Measurements from ENCODE around the gene OLFML1.

The OLFML1 gene

DNA sequence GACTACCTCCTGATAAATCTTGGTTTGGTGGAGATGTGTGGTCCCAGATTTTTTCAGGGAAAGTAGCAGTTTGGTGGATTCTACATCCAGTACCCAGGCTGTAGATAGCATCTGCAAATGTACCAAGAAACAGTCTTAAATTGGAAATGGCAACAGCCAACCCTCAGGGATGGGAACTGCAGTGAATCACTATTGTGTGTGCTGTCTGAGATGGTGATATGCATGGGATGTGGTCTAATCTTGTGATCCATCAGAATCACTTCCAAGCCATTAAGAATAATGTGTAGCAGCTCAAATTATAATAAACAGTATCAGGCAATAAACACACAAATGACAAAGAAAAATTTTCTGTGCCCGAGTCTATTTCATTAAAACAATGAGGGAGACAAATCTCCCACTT is 3.4 kb downstream of the OLFML1 start:
- no peak for FAIRE-seq
- no peak for TF ChIP-seq CTCF (IDR thresholded peaks at IDR 0.05; ENCODE audit: insufficient read depth, missing control alignments)

GRCh38 chr11:7489376-7489775 is 4.1 kb downstream of the OLFML1 start:
- no peak for TF ChIP-seq CTCF (IDR thresholded peaks at IDR 0.05; ENCODE audit: insufficient read depth, missing control alignments)

More for the DNA sequence above, 3.4 kb downstream of the OLFML1 start:
- no peak for DNase-seq (ENCODE audit: insufficient read length, low spot score)

GRCh38 chr11:7490054-7490453 is 4.7 kb downstream of the OLFML1 start:
- no peak for TF ChIP-seq CTCF (IDR thresholded peaks at IDR 0.05; ENCODE audit: insufficient read depth, missing control alignments)
- DNase-seq (ENCODE audit: insufficient read length, low spot score) (no peak), FAIRE-seq (no peak)

More at GRCh38 chr11:7489376-7489775, 4.1 kb downstream of the OLFML1 start:
- FAIRE-seq, result no peak
- DNase-seq (ENCODE audit: insufficient read length, low spot score), result no peak

GRCh38 chr11:7490535-7490934 is 5.2 kb downstream of the OLFML1 start:
- no peak for DNase-seq (ENCODE audit: insufficient read length, low spot score)
- no peak for FAIRE-seq
- TF ChIP-seq CTCF (IDR thresholded peaks at IDR 0.05; ENCODE audit: insufficient read depth, missing control alignments), result no peak

DNA sequence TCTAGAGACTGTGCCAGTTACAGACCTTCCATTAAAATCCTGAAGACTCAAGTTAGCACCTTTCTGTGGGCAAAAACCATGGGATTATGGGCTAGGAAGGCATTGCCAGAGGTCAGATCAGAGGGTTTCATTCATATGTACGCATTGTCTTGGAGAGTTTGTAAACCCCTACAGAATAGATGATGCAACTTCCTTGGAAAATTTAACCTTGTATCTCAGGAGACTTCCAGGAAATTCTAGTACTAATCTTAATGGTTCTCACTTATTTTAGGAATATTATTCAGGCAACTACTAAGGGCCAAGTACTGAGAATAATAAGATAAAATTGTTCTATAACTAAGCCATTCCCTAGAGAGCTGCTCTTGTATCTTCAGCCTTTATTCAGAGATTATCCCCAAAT is 6.9 kb downstream of the OLFML1 start:
- no peak for DNase-seq (ENCODE audit: insufficient read length, low spot score)
- TF ChIP-seq CTCF (IDR thresholded peaks at IDR 0.05; ENCODE audit: insufficient read depth, missing control alignments), result no peak
- FAIRE-seq, result no peak

GRCh38 chr11:7493670-7494069 is 8.4 kb downstream of the OLFML1 start:
- DNase-seq (ENCODE audit: insufficient read length, low spot score) (no peak), FAIRE-seq (no peak)
- no peak for TF ChIP-seq CTCF (IDR thresholded peaks at IDR 0.05; ENCODE audit: insufficient read depth, missing control alignments)

- no peak for TF ChIP-seq CTCF (IDR thresholded peaks at IDR 0.05; ENCODE audit: insufficient read depth, missing control alignments)
- DNase-seq (ENCODE audit: insufficient read length, low spot score) (no peak), FAIRE-seq (no peak)
Measured at GRCh38 chr11:7494086-7494745, 8.9 kb downstream of the OLFML1 start.

Data from D721Med (cell line).